Upper lobe of left lung (tissue), 4 donors: ENCODE data around the gene FTSJ3.

ENCODE experiments used
- POLR2AphosphoS5 ChIP-seq, 2 donors: sonication (generic); formaldehyde crosslinking; IDR thresholded peaks; one replicate each; pipeline ENCODE4 v1.5.1; 2017; ENCODE audit warnings: antibody characterized with exemption in 2 of 2
- TF ChIP-seq, protein P1 (sequence below), 6 experiments: fragments of 450-650 bp in 4 of 6; fragments of 200-600 bp in 2 of 6; sonication (generic) in 2 of 6; IDR thresholded peaks; one replicate each; pipeline ENCODE4 v1.5.1; 2016 to 2019; ENCODE audit warnings: antibody characterized with exemption in 6 of 6

- TF ChIP-seq, protein P1, sequence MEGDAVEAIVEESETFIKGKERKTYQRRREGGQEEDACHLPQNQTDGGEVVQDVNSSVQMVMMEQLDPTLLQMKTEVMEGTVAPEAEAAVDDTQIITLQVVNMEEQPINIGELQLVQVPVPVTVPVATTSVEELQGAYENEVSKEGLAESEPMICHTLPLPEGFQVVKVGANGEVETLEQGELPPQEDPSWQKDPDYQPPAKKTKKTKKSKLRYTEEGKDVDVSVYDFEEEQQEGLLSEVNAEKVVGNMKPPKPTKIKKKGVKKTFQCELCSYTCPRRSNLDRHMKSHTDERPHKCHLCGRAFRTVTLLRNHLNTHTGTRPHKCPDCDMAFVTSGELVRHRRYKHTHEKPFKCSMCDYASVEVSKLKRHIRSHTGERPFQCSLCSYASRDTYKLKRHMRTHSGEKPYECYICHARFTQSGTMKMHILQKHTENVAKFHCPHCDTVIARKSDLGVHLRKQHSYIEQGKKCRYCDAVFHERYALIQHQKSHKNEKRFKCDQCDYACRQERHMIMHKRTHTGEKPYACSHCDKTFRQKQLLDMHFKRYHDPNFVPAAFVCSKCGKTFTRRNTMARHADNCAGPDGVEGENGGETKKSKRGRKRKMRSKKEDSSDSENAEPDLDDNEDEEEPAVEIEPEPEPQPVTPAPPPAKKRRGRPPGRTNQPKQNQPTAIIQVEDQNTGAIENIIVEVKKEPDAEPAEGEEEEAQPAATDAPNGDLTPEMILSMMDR (IDR thresholded peaks at IDR 0.05) = no peak
- no peak for TF ChIP-seq POLR2AphosphoS5 (IDR thresholded peaks at IDR 0.05)
Measured at GRCh38 chr17:63805591-63805990, 21.9 kb downstream of the FTSJ3 start.
